Measurements from ENCODE around the gene PLXNA4. TPM values are rescaled to one million over a fixed set of nuclear protein-coding genes. Genes with fewer than 3 reads are reported as not detected.
"Not testable (repeated sequence)": the region's sequence is repeated elsewhere in the genome, so short reads cannot be mapped to it uniquely, and the experiment has no call there.

Gene PLXNA4
- total RNA-seq, 1 donor from 2014 or later, result 13.6 TPM

- TF ChIP-seq CTCF (conservative IDR thresholded peaks at IDR 0.05), result no peak
- H3K9me3 Mint-ChIP-seq, result peaks cover 6% of the 10 kb centered on the region
- DNase-seq (ENCODE audit: extremely low spot score, unreplicated experiment), result no peak
- no peak overlapping the region for H3K27ac Mint-ChIP-seq
- H3K4me1 Mint-ChIP-seq (ENCODE audit: unreplicated experiment), result peaks cover 6% of the 10 kb centered on the region
- no peak overlapping the region for H3K4me3 Mint-ChIP-seq
- H3K27me3 Mint-ChIP-seq, result peaks cover 23% of the 10 kb centered on the region
- H3K36me3 Mint-ChIP-seq, result no peaks in the 10 kb centered on the region
Measured at GRCh38 chr7:132392713-132393112, 183.6 kb downstream of the PLXNA4 start.

GRCh38 chr7:132390705-132391104 is 185.6 kb downstream of the PLXNA4 start:
- H3K9me3 Mint-ChIP-seq, result peaks cover 6% of the 10 kb centered on the region
- peaks cover 26% of the 10 kb centered on the region for H3K27me3 Mint-ChIP-seq
- H3K27ac Mint-ChIP-seq, result peak overlapping the region; percentile 73
- DNase-seq (ENCODE audit: extremely low spot score, unreplicated experiment), result no peak
- no peak for TF ChIP-seq CTCF (conservative IDR thresholded peaks at IDR 0.05)
- peaks cover 10% of the 10 kb centered on the region for H3K4me1 Mint-ChIP-seq (ENCODE audit: unreplicated experiment)
- no peak overlapping the region for H3K4me3 Mint-ChIP-seq
- no peaks in the 10 kb centered on the region for H3K36me3 Mint-ChIP-seq

GRCh38 chr7:132390049-132390448 is 186.2 kb downstream of the PLXNA4 start:
- H3K36me3 Mint-ChIP-seq; DNase-seq (ENCODE audit: extremely low spot score, unreplicated experiment); H3K27ac Mint-ChIP-seq; H3K4me3 Mint-ChIP-seq; H3K9me3 Mint-ChIP-seq: not testable (repeated sequence)
- H3K4me1 Mint-ChIP-seq (ENCODE audit: unreplicated experiment), result peaks cover 12% of the 10 kb centered on the region
- H3K27me3 Mint-ChIP-seq, result peaks cover 24% of the 10 kb centered on the region

GRCh38 chr7:132388688-132389087 is 187.6 kb downstream of the PLXNA4 start:
- H3K4me3 Mint-ChIP-seq, result no peak overlapping the region
- H3K27ac Mint-ChIP-seq, result no peak overlapping the region
- peaks cover 12% of the 10 kb centered on the region for H3K4me1 Mint-ChIP-seq (ENCODE audit: unreplicated experiment)
- H3K36me3 Mint-ChIP-seq, result no peaks in the 10 kb centered on the region
- DNase-seq (ENCODE audit: extremely low spot score, unreplicated experiment), result no peak
- peaks cover 6% of the 10 kb centered on the region for H3K9me3 Mint-ChIP-seq
- no peak for TF ChIP-seq CTCF (conservative IDR thresholded peaks at IDR 0.05)
- H3K27me3 Mint-ChIP-seq, result peaks cover 23% of the 10 kb centered on the region

GRCh38 chr7:132387596-132387995 is 188.7 kb downstream of the PLXNA4 start:
- Mint-ChIP-seq H3K9me3 (peaks cover 6% of the 10 kb centered on the region), H3K27me3 (peaks cover 19% of the 10 kb centered on the region), H3K4me3 (no peak overlapping the region), H3K27ac (no peak overlapping the region), H3K36me3 (no peaks in the 10 kb centered on the region), H3K4me1 (ENCODE audit: unreplicated experiment) (peaks cover 16% of the 10 kb centered on the region)
- TF ChIP-seq CTCF (conservative IDR thresholded peaks at IDR 0.05), result no peak
- no peak for DNase-seq (ENCODE audit: extremely low spot score, unreplicated experiment)

GRCh38 chr7:132386201-132386681 is 190.0 kb downstream of the PLXNA4 start:
- no peak for TF ChIP-seq CTCF (conservative IDR thresholded peaks at IDR 0.05)
- Mint-ChIP-seq H3K4me3 (no peak overlapping the region), H3K4me1 (ENCODE audit: unreplicated experiment) (peaks cover 29% of the 10 kb centered on the region), H3K27me3 (peaks cover 19% of the 10 kb centered on the region), H3K27ac (no peak overlapping the region), H3K36me3 (no peaks in the 10 kb centered on the region), H3K9me3 (peaks cover 6% of the 10 kb centered on the region)
- DNase-seq (ENCODE audit: extremely low spot score, unreplicated experiment), result no peak

Data from type B pancreatic cell (in vitro differentiated cells).